HG03066 (cell line): ENCODE measurements around the gene OSBPL3.

Experiments
- ATAC-seq: cut with Tn5 transposase; IDR thresholded peaks from one replicate; pipeline ENCODE4 v1.9.1; 2021; ENCODE audit warnings: low read depth; ENCODE audit not compliant: unreplicated experiment

The OSBPL3 gene

DNA sequence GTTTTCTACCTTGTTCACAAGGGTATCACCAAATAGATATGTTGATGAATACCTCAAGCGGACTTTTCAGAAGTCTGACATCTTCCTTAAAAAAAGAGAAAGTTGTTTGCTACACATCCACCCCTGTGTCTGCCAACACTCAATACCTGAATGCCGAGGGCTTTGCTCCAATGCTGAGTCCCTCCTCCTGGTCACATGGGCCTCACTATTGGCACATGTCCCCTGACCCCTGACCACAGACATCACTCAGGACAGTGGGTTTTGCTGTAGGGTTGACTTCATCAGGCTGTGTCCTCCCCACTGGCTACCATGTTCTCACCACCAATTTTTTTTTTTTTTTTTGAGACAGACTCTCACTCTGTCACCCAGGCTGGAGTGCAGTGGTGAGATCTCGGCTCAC is 76.4 kb downstream of the OSBPL3 start:
- ATAC-seq = no peak

DNA sequence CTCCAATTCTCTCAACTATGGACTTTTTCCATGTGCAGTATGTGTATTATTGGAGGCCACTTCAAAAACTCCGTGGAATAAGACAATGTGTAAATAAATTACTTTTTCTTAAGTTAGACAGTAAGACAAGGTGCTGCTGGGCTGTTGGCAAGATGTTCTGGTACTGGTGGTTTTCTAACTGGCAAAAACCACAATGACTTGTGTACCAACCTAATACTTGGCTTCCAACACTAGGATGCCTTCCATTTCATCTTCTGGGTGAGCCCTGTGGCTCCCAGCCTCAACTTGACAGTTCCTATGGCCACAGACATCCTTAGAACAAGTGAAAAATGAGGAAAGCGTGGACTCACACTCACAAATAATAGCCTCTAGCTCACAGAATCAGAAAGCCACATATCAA is 77.0 kb downstream of the OSBPL3 start:
- ATAC-seq = no peak

DNA sequence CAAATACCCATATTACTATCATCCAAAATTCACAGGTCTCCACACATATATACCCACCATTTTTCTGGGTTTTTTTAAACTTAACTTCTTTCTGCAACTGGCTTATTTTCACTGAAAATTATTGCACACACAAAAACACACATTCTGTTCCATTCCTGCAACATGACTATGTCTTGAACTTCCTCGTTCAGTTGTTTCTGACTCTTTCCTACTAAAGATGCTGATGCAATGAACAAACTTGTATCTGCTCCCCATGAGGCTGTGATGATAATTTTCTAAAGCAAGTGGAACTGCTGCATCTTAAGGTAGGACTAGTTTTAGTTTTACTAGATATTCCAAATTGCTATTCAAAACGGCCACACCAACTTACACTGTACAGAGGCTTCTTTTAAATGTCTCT is 77.7 kb downstream of the OSBPL3 start:
- no peak for ATAC-seq

DNA sequence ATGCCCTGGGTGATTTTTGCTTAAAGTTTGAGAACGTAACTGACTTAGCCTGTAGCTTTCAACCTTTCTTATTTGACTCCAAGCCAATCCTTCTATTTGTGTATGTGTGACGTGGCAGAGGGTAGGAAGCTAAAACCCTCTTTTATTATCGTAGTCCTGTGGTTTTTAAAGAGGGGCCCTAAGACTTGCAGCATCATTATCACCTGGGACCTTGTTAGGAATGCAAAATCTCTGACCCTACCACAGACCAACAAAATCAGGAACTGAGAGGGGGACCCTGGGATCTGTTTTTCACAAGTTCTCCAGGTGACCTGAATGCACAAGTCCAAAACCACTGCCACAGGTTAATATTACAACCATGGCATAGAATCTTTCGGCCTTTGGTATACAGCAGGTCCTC is 80.1 kb downstream of the OSBPL3 start:
- ATAC-seq = peak; percentile 70

DNA sequence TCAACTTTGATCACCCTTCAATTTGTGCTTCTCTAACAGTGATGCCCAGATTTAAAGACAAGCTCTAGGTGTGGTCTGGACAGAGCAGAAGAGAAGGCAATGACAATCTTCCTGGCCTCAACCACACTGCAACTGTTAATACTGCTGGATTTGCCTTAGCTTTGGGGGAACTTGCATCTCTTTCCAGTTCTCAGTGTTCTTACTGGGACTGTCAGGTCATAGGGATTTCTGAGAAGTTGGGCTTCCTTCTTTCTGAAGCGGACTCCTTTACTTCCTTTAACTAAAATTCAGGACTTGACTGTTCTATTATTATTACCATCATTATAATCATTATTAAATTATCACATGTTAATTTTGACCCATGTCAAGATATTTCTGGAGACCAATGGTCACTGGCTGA is 80.8 kb downstream of the OSBPL3 start:
- ATAC-seq = no peak

DNA sequence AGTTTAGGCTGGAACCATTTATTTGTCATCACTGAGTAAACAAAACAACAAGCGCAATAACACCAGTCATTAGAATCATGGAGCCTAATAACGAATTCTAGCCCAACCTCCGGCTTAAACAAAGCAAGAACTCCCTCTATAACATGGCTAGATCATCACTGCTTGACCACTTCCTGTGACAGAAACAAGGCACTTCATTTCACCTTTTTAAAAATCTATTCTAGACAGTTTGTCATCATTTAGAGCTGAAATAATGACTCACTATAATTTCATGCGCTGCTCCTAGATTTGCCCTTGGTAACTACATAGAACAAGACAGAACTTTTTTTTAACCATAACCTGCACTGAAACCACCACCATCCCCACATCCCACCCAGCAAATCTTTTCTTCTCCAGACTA is 81.3 kb downstream of the OSBPL3 start:
- ATAC-seq = no peak

DNA sequence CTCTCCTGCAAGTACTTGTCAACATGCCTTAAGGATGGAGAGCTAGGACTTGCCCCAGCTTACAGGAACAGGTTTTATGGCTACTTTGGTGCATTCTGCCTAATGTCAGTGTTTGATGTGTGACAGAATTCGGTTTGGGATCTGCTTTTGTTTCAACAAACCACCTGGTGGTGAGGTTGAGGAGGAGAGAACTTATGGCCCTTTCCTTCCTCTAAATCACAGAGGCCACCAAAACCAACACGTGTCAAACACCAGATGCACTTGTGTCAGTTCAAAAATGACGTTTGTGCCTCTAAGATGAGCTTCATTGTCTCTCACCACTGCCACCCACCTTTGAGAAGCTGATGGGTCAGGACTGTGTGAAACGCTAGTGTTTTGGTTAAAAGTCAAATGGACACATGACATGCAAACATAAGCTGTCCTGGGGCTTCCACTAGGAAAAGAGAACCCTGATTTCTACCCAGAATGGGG is 83.9 kb downstream of the OSBPL3 start:
- peak; percentile 49 for ATAC-seq

DNA sequence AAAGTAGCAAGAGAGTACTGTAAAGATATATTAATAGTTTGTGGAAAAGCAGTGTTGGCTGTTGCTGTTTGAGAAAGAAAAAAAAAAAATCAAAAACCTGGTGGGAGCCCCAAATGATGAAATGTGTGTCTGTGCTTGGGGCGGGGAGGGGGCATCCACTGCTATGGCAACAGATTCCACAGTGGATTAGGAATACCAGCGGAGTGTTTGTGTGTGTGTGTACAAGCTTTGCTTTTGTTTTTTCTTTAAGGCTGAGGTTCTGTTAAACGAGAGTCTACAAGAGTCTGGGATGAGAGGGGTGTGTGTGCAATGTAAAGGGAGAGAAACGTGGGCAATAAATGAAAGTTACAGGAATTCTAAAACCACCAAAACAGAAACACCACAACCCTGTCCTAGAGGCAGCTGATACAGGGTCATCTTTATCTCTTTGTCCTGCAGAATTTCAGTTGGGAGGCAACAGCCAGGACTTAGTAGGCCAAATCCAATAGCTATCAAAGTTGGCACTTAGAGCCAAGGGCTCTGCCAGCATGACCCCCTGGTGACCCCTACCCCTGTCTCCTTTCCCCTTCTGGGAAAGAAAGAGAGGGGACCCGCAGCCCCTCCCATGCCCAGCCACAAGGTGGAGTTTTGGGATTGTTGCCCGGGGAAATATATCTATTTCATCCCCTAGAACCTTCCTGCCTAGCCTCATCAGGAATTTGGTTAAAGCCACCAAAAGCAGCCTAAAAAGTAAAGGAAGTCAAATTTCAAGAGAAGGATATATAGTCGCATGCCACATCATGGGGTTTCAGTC is 85.4 kb downstream of the OSBPL3 start:
- ATAC-seq = no peak

DNA sequence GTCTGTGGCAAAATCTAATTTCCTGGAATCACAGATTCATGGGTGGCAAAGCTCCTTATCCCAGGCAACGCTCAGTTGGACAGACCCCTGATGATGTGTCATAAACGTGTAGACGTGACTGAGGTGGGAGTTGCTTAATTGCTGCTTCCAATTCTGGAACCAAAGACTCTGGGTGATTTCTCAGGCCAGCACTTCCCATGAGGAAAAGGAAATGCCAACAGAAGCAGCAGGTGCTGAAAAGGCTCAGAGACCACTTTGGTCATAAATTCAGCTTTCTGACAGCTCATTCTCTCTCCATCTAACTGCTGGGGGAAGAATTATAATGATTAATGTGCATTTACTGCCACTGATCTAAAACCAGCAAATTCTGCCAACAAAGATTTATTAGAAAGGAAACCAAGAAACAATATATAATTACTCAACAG is 88.7 kb downstream of the OSBPL3 start:
- ATAC-seq = no peak

DNA sequence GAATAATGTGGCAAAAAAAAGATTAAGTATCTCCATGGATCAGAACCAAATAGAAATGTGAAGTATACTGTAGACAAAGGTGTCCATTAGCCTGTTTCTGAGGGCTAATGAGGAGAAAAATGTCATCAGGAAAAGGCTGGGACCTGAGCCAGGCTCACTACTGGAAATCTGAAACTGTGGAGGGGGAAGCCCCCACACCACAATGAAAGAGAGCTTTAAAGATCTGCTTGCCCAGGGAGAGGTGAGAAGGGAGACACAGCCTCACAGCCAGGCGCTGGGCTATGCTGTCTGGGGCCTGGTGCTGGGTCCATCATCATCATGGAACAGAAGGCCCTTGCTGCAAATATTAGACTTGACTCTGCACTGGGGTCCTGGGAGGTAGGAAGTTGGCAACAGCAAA is 90.4 kb downstream of the OSBPL3 start:
- no peak for ATAC-seq

DNA sequence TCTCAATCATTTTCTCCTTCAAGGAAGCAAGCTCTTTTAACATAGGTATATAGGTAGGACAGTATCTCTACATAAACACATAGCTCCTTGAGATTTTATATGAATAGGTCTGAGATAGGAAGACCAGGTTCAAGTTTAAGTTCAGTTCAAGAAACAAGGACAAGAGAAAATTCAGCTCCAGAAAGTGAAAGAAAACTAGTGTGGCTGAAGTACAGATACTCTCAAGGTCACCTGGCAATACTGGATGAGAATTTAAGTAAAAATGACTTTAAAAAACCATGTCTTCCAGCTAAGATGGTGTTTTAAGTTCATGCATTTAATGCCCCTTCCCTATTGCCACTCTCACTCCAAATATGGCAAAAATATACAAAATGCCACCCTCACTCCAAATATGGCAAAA is 91.3 kb downstream of the OSBPL3 start:
- no peak for ATAC-seq

DNA sequence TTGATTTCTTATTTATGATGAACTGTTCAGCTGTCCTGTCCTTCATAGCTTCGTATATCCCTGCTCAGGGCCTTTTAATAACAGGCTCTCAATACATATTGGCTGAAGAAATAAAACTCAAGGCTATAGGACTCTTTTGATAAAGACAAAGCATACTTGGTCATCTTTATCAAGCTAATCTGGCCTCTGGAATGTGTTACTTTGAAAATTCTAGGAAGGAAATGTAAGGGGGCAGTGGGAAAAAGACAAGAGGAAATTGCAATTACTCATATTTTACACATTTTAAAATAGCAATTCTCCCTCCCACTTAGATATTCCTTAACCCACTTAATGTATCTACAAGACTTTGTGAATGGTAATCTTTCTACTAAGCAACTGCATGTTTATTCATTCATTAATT is 94.3 kb downstream of the OSBPL3 start:
- no peak for ATAC-seq

DNA sequence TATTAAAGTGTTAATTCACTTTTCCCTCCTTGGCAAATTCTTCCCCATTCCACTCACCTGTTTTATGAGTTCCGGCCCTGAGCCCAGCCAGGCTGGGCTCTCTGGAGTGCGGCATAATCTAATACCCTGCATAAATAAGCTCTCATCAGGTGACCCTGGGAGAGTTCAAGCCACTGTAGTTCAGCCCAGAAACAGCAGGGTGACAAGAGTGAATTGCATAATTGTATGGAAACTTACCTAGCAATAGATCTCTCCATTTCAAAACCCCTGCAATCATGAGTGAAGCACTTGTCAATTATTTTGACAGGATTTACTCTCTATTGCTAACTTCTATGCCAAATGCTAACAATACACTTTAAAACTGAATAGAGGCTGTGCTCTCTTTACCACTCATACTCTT is 94.7 kb downstream of the OSBPL3 start:
- no peak for ATAC-seq

DNA sequence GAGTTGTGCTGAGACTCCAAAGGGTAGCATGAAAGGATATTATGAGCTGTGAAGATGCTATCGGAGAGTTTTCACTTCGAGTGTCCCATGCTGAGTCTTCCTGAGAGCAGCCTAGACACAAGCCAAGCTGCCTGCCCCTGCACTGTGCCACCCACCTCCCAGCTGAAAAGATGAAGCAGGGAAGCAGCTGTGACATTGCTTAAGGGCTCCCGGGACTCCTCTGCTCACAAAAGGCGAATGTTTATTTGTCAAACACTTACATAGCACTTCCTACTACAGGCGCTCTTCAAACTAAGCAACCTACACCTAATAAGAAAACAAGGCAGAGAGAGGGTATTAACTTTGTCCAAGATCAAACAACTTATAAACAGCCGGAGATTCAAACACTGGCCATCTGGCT is 95.6 kb downstream of the OSBPL3 start:
- ATAC-seq = no peak

DNA sequence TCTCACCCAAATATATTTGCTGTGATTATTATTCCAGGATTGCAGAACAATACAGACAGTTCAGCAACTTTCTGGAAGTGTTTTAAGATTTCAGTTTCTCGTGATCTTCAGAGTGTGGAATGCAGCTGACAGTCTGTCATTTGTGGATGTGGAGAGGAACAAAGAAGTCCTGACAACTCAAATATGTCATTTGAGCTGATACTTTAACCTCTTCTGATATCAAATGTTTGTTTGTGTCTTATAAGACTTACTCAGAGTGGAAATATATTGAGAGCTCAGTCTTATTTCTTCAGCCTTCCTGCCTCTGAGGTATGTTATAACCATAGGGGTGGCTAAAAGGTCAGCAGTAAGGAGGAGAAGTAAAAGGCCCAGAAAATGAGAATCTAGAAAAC is 96.4 kb downstream of the OSBPL3 start:
- ATAC-seq = no peak

DNA sequence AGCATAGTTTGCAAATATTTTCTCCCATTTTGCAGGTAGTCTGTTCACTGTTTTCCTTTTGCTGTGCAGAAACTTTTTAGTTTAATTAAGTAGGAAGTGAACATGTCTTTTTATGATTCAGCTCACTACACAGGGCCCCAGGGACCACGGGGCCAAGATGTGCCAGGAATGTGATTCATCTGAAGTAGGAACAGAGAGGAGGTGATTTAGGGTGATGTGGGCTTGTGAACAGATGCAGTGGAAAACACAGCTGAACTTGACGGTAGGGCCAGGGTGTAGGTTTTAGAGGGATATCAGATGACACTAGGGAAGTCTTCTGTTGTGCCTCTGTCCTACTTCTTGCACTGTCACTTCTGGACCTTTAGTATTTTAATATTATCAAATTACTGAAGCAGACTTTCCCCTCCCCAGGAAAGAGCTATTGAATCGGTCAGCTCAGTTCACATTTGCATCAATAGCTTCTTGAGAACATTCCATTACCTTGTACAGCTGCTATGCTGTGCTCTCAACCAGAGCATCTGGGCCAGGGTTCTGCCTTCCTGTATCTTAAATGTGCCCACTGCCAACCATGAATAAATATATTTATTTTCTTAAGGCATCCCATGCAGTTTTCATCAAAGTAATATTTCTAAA is 96.9 kb downstream of the OSBPL3 start:
- no peak for ATAC-seq

DNA sequence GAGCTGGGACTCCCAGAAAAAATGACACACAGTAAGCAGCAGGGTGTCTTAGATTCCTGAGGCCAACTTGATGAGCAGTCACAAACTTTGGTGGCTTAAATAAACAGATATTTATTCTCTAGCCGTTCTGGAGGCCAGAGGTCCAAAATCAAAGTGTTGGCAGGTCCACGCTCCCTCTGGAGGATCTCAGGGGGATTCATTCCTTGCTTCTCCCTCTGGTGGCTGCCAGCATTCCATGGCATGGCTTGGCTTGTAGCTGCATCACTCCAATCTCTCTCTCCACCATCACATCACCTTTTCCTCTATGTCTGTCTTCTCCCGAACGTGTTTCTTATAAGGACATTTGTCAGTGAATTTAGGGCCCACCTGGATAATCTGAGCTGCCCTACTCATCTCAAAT is 98.4 kb downstream of the OSBPL3 start:
- ATAC-seq = no peak

DNA sequence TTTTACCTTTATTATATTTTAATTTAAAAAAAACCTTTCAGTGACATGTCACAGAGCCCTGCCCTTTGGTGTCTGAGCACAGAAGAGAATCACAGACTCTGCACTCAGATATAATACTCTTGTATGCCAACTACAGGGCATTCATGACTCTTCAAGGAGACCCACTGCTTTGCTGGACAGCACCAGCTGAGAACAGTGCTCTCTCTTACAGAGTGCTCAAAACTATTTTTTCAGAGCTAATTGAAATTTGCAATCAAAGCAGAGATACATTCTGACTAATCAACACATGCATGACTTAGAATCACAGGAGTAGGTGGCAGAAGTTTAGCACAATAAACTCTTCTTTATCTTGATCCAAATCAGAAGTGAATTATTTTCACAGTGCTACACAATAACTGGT is 99.1 kb downstream of the OSBPL3 start:
- ATAC-seq = no peak

DNA sequence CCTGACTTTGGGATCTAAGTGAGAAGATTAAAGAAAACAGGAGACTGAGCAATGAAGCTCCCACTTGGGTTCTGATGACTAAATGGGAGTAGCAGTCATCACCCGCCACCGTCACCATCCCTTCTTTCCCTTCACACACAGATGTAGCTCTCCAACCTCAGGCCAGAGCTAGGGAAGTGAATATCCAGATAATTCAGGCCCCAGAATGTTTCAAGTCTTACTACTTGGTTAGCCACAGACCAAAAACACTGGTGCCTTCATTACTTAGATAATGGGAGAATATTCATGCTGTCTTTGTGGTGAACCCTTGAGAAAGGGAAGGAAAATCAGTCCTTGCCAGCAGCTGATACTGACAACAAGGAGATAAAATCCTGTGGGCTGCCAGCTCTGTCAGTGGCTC is 100.7 kb downstream of the OSBPL3 start:
- no peak for ATAC-seq

DNA sequence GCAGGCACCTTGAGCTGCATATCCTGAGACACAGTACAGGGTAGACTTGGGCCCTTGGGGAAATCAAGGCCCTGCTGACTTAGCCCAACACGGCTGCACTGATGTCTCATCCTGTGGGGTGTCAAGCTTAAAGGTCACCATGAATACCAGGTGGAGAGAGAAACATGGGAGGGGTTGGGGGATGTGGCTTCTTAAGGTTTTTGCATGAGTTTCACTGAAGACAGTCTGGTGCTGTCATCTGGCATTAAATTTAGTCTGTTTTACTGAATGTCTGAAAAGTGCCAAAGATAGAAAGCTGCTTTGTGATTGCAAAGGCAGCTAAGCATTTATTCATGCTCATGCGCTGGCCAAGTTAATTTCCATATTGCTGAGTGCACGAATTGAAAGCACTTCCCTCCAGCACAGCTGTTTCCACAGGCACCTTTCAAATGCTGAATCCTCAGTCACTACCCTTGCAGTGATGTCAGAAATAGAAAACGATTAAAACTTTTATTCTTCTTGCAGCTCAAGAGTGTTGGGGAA is 102.1 kb downstream of the OSBPL3 start:
- ATAC-seq = peak; percentile 93

DNA sequence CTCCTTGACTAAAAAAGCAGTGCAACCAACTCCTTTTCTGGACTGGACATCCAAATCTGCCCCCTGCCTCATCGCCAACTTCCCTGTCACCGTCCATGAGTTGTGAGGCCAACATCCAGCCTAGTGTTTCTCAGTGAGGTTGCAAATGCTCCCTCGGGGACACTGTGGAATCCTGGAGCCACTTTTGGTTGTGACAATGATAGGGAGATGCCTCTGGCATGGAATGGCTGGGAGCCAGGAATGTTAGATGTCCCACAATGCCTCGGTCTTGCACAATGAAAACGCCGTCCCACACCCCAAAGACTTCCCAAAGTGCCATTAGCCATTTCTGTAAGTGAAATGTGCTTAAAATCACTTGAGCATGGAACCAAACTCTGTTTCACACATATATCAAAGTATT is 105.2 kb downstream of the OSBPL3 start:
- ATAC-seq = no peak

DNA sequence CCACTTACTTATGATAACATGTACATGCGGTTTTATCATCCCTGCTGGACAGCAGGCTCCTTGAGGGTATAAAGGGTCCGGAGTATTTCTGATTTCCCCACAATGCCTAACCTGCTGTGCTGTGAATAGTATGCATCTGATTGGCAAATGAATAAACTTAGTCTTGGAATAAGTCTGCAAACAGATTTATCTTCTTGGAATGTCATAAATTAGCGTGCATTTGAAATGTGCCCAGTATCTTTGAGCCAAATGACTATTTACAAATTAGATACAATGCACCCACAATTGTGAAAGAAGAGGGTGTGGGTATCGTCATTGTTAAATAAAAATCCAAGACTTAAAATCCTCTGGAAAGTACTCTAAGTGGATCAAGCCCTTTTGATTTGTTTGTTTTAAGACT is 106.0 kb downstream of the OSBPL3 start:
- no peak for ATAC-seq
